H1 (cell line): ENCODE data around the gene ERMARD. TPM values are rescaled to one million over a fixed set of nuclear protein-coding genes. Genes with fewer than 3 reads are reported as not detected.
A peak's percentile ranks its signal among the peaks of the same experiment; 100 is the strongest.

Experiments
- CTCF ChIA-PET: fragments of 300-600 bp; sonication (Branson Sonifier 250); formaldehyde crosslinking; loops from one replicate; lab custom pipeline; 2021; ENCODE audit not compliant: partially characterized antibody; lab: Charles Lee
- POLR2A ChIA-PET: fragments of 300-600 bp; sonication (Branson Sonifier 250); formaldehyde crosslinking; loops from one replicate; lab custom pipeline; 2021; ENCODE audit warnings: inconsistent platforms; ENCODE audit not compliant: partially characterized antibody; lab: Charles Lee
- DNase-seq, 2 experiments: peaks; one replicate each; pipeline versions ENCODE4 v3.0.0 to v3.0.0-alpha.2; 2010 to 2022; ENCODE audit warnings: low spot score in 2 of 2, low read depth in 1 of 2, mixed read lengths in 1 of 2
- FAIRE-seq: peaks from 2 replicates; lab custom pipeline; 2011; peaks lifted over from hg19 to GRCh38; lab: Jason Lieb, UNC
- H2AFZ ChIP-seq: 2 replicates; pipeline ENCODE4 v1.8.1; 2012; ENCODE audit warnings: low read length, inconsistent platforms
- H2AK5ac ChIP-seq: 2 replicates; pipeline ENCODE4 v1.6.1; 2013; ENCODE audit warnings: low read depth, low read length
- H2BK120ac ChIP-seq: replicated peaks from 2 replicates; pipeline ENCODE3; 2013; ENCODE audit warnings: low read depth, low read length, inconsistent platforms
- H2BK12ac ChIP-seq: 2 replicates; pipeline ENCODE4 v1.6.1; 2013; ENCODE audit warnings: low read depth, low read length
- H2BK15ac ChIP-seq: 2 replicates; pipeline ENCODE4 v1.6.1; 2013; ENCODE audit warnings: low read length
- H2BK20ac ChIP-seq: 2 replicates; pipeline ENCODE4 v1.6.1; 2013; ENCODE audit warnings: low read length
- H2BK5ac ChIP-seq: 2 replicates; pipeline ENCODE4 v1.6.1; 2013; ENCODE audit warnings: low read depth, low read length
- H3K14ac ChIP-seq: 2 replicates; pipeline ENCODE4 v1.6.1; 2013; ENCODE audit warnings: inconsistent platforms; ENCODE audit not compliant: insufficient read length
- H3K18ac ChIP-seq: 2 replicates; pipeline ENCODE4 v1.6.1; 2013; ENCODE audit warnings: low read length; ENCODE audit errors: extremely low read depth
- H3K23ac ChIP-seq: 2 replicates; pipeline ENCODE4 v1.6.1; 2013; ENCODE audit warnings: inconsistent platforms; ENCODE audit not compliant: insufficient read length
- H3K23me2 ChIP-seq: 2 replicates; pipeline ENCODE4 v1.6.1; 2013; ENCODE audit warnings: low read depth, low read length
- H3K27ac ChIP-seq: 2 replicates; pipeline ENCODE4 v1.6.1; 2011; ENCODE audit warnings: low read depth, low read length, inconsistent platforms
- H3K27me3 ChIP-seq, 4 experiments: replicated peaks in 1 of 4; 1 replicate in 1 of 4; 2 replicates in 3 of 4; pipeline versions ENCODE4 v1.6.1 to v1.8.1; 2011 to 2013; ENCODE audit warnings: low read length in 3 of 4, mild to moderate bottlenecking in 3 of 4, inconsistent platforms in 2 of 4, mixed read lengths in 2 of 4, moderate library complexity in 1 of 4; ENCODE audit not compliant: control insufficient read depth in 3 of 4, insufficient read depth in 3 of 4; ENCODE audit errors: extremely low read depth in 1 of 4
- H3K36me3 ChIP-seq, 4 experiments: 2 replicates each; pipeline versions ENCODE4 v1.6.1 to v1.8.1; 2011 to 2013; ENCODE audit warnings: mild to moderate bottlenecking in 4 of 4, low read length in 3 of 4, moderate library complexity in 2 of 4, control low read depth in 1 of 4, inconsistent platforms in 1 of 4; ENCODE audit not compliant: insufficient read depth in 4 of 4, control insufficient read depth in 2 of 4
- H3K4ac ChIP-seq: replicated peaks from 2 replicates; pipeline ENCODE3; 2013; ENCODE audit warnings: low read length, low read depth, mixed read lengths, inconsistent platforms; ENCODE audit not compliant: insufficient read length
- H3K4me1 ChIP-seq, 4 experiments: replicated peaks in 1 of 4; 1 replicate in 1 of 4; 2 replicates in 3 of 4; pipeline versions ENCODE4 v1.6.1 to v1.8.1; 2011 to 2013; ENCODE audit warnings: low read length in 3 of 4, inconsistent platforms in 2 of 4, mixed read lengths in 1 of 4; ENCODE audit not compliant: insufficient read depth in 4 of 4, control insufficient read depth in 3 of 4
- H3K4me2 ChIP-seq, 2 experiments: 2 replicates each; pipeline versions ENCODE4 v1.6.1 to v1.8.1; 2011 to 2013; ENCODE audit warnings: low read depth in 2 of 2, low read length in 2 of 2, control low read depth in 1 of 2, inconsistent platforms in 1 of 2, mild to moderate bottlenecking in 1 of 2; ENCODE audit not compliant: insufficient read depth in 1 of 2
- H3K4me3 ChIP-seq, 4 experiments: fragments of 200-600, 300-600 bp in 1 of 4; sonication (generic), shearing (Covaris generic), sonication (Bioruptor Twin) in 1 of 4; 2 replicates each; pipeline versions ENCODE4 v1.5.1 to v1.8.1; 2011 to 2016; ENCODE audit warnings: low read length in 4 of 4, low read depth in 3 of 4, control low read depth in 2 of 4, inconsistent platforms in 2 of 4, mild to moderate bottlenecking in 2 of 4, mixed read lengths in 1 of 4, moderate library complexity in 1 of 4; ENCODE audit not compliant: insufficient read depth in 2 of 4; ENCODE audit errors: extremely low read depth in 1 of 4
- H3K56ac ChIP-seq: replicated peaks from 2 replicates; pipeline ENCODE3; 2013; ENCODE audit warnings: low read depth, mild to moderate bottlenecking, mixed read lengths, low read length, inconsistent platforms; ENCODE audit not compliant: insufficient read length
- H3K79me1 ChIP-seq: 2 replicates; pipeline ENCODE4 v1.6.1; 2013; ENCODE audit warnings: low read depth, low read length, control low read depth
- H3K79me2 ChIP-seq, 2 experiments: 2 replicates each; pipeline versions ENCODE4 v1.6.1 to v1.8.1; 2012 to 2013; ENCODE audit warnings: low read length in 2 of 2, mild to moderate bottlenecking in 2 of 2, inconsistent platforms in 1 of 2; ENCODE audit not compliant: insufficient read depth in 2 of 2, control insufficient read depth in 1 of 2
- H3K9ac ChIP-seq, 4 experiments: replicated peaks in 1 of 4; 1 replicate in 1 of 4; 2 replicates in 3 of 4; pipeline versions ENCODE4 v1.6.1 to v1.8.1; 2011 to 2013; ENCODE audit warnings: low read depth in 3 of 4, low read length in 3 of 4, control low read depth in 2 of 4, mild to moderate bottlenecking in 2 of 4, moderate library complexity in 2 of 4, inconsistent platforms in 1 of 4; ENCODE audit errors: extremely low read depth in 1 of 4
- H3K9me3 ChIP-seq, 2 experiments: 2 replicates each; pipeline versions ENCODE4 v1.6.1 to v1.8.1; 2012 to 2013; ENCODE audit warnings: mild to moderate bottlenecking in 2 of 2, moderate library complexity in 2 of 2, control low read depth in 1 of 2, inconsistent platforms in 1 of 2, low read depth in 1 of 2, low read length in 1 of 2, mixed read lengths in 1 of 2; ENCODE audit not compliant: insufficient read depth in 2 of 2
- H4K20me1 ChIP-seq, 2 experiments: replicated peaks in 1 of 2; 2 replicates each; pipeline versions ENCODE3 to v1.8.1; 2011 to 2013; ENCODE audit warnings: inconsistent platforms in 2 of 2, low read length in 2 of 2, mild to moderate bottlenecking in 1 of 2; ENCODE audit not compliant: insufficient read depth in 2 of 2, control insufficient read depth in 1 of 2
- H4K5ac ChIP-seq: 2 replicates; pipeline ENCODE4 v1.6.1; 2013; ENCODE audit warnings: low read length, low read depth, mixed read lengths, inconsistent platforms; ENCODE audit not compliant: insufficient read length
- H4K8ac ChIP-seq: 2 replicates; pipeline ENCODE4 v1.8.0; 2013; ENCODE audit warnings: mild to moderate bottlenecking, moderate library complexity, low read length, inconsistent platforms; ENCODE audit not compliant: insufficient read depth; ENCODE audit errors: extremely low read depth
- H4K91ac ChIP-seq: replicated peaks from 2 replicates; pipeline ENCODE3; 2013; ENCODE audit warnings: low read length, mixed read lengths, inconsistent platforms; ENCODE audit not compliant: insufficient read length
- CBX8 ChIP-seq: fragments of 300-800, 300-1000 bp; sonication (generic); IDR thresholded peaks from 2 replicates; pipeline ENCODE4 v1.7.1; 2016; ENCODE audit warnings: low read depth, low read length, borderline replicate concordance
- EP300 ChIP-seq, 2 experiments: IDR thresholded peaks; 1 replicate in 1 of 2; 2 replicates in 1 of 2; pipeline ENCODE4 v1.6.1; 2011 to 2012; ENCODE audit warnings: low read depth in 2 of 2, low read length in 2 of 2, mild to moderate bottlenecking in 2 of 2, borderline replicate concordance in 1 of 2, inconsistent platforms in 1 of 2, moderate library complexity in 1 of 2
- GABPA ChIP-seq: IDR thresholded peaks from 2 replicates; pipeline ENCODE4 v1.6.1; 2011; ENCODE audit warnings: mild to moderate bottlenecking, low read length, moderate library complexity, borderline replicate concordance; ENCODE audit not compliant: insufficient read depth
- GTF2F1 ChIP-seq: IDR thresholded peaks from 2 replicates; pipeline ENCODE4 v1.6.1; 2012; ENCODE audit warnings: low read depth, low read length, improper control_type of control experiment, borderline replicate concordance
- HDAC2 ChIP-seq, 2 experiments: fragments of 300-600 bp in 1 of 2; sonication (generic) in 1 of 2; IDR thresholded peaks; 2 replicates each; pipeline ENCODE4 v1.6.1; 2011 to 2012; ENCODE audit warnings: low read depth in 2 of 2, low read length in 2 of 2, mild to moderate bottlenecking in 2 of 2, moderate library complexity in 2 of 2, borderline replicate concordance in 1 of 2, inconsistent platforms in 1 of 2
- KDM4A ChIP-seq: IDR thresholded peaks from one replicate; pipeline ENCODE4 v1.7.1; 2012; ENCODE audit warnings: low read depth, mild to moderate bottlenecking, moderate library complexity, low read length, inconsistent platforms; ENCODE audit not compliant: severe bottlenecking
- PHF8 ChIP-seq: fragments of 200-600 bp; sonication (generic); conservative IDR thresholded peaks from 2 replicates; pipeline ENCODE4 v1.7.1; 2012; ENCODE audit warnings: low read depth, mild to moderate bottlenecking, inconsistent platforms, low read length, moderate library complexity
- POLR2A ChIP-seq, 2 experiments: IDR thresholded peaks; 1 replicate in 1 of 2; 2 replicates in 1 of 2; pipeline ENCODE4 v1.6.1; 2011; ENCODE audit warnings: low read depth in 2 of 2, low read length in 2 of 2, mild to moderate bottlenecking in 2 of 2; ENCODE audit errors: control extremely low read depth in 1 of 2
- RBBP5 ChIP-seq: IDR thresholded peaks from 2 replicates; pipeline ENCODE4 v1.7.1; 2012; ENCODE audit warnings: low read depth, mild to moderate bottlenecking, inconsistent platforms, low read length, moderate library complexity, borderline replicate concordance
- SRF ChIP-seq: IDR thresholded peaks from 2 replicates; pipeline ENCODE4 v1.6.1; 2011; ENCODE audit warnings: mild to moderate bottlenecking, low read depth, low read length, moderate library complexity
- WGBS, 2 experiments: shearing (Covaris generic) in 1 of 2; methylation state at CpG; one replicate each; pipeline versions ENCODE4 v1.1.6 to v1.1.7; 2013 to 2015; ENCODE audit warnings: low lambda C conversion rate in 2 of 2, mixed read lengths in 2 of 2, inconsistent platforms in 1 of 2, low coverage in 1 of 2, missing lambda C conversion rate in 1 of 2; ENCODE audit not compliant: insufficient replicate concordance in 2 of 2, insufficient coverage in 1 of 2, insufficient read length in 1 of 2; ENCODE audit errors: extremely low coverage in 1 of 2, missing lambda C conversion rate in 1 of 2; 5-methylcytosine and 5-hydroxymethylcytosine counted together
- polyA plus RNA-seq, 7 experiments: library from polyadenylated mRNA; depleted of rRNA in 3 of 7; stranded (reverse) in 5 of 7; unstranded in 2 of 7; fragments of >200 nt in 5 of 7; fragments of 200-250 nt in 2 of 7; gene quantifications; 1 replicate in 5 of 7; 2 replicates in 1 of 7; 4 replicates in 1 of 7; pipeline versions ENCODE4 v1.2.1 to v1.2.3, GENCODE V29; 2011 to 2013; ENCODE audit warnings: missing spikeins in 2 of 7, mixed read lengths in 2 of 7
- total RNA-seq: library from RNA; stranded (reverse); fragmentation: NEBNext Ultra II Directional; extraction: Animal tissue kit (Norgen Biotek cat#: 25700); gene quantifications from 2 replicates; pipeline ENCODE4 v1.2.1, GENCODE V29; 2021

Gene ERMARD
- total and polyA plus RNA-seq, 2 of the 8 experiments (the other 6 are each of a cell fraction or from before 2014, with no cell fraction given) = 12.2 to 25.6 TPM

DNA sequence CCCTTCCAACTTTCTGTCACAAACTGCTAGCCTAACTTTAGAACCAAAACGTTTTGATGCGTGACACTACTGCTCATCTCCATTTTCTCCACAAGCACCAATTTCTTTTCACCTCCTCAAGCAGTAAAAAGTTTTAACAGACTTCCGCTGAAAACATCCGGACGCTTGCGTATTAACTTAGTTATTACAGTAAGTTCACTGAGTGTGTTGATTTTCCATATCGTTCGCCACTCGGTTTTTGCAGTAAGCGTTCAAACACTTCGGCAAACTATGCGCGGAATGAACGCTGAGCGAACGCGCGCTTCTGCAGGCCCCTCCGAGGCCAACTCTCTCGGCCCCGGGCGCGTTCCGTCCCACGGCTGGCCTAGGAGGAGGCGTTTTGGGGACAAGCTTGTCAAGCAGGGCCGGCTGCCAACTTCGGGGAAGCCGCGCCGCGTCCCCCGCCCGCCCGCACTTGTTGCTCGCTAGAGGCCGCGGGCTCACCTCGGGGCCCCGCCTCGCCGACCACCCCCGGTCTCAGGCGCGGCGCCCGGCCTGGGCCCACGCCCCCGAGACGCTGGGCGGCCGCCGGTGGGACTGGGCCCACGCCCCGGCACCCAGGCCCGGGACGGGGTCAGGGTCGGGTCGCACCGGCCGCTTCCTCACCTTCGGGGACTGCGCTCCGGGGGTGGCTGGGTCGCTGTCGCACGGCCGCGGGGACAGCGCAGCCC is 28.1 kb upstream of the ERMARD start:
- Histone ChIP-seq H4K5ac (no peak overlapping the region), H3K79me1 (peaks cover 3% of the 10 kb centered on the region; the same call in 1 of the 2 replicates), H3K9me3 (no peaks in the 10 kb centered on the region), H3K36me3 (peaks cover 0 to 8% (median 0%) of the 10 kb centered on the region in 4 experiments; a peak in 1 of 8 replicates), H3K79me2 (peaks cover 0 to 49% of the 10 kb centered on the region in 2 experiments; a peak in 2 of 4 replicates), H3K9ac (peak overlapping the region; percentile 26 to 81 (median 60)), H2BK120ac (no peak overlapping the region), H3K27ac (no peak overlapping the region), H3K4ac (no peak overlapping the region), H3K23me2 (peaks cover 15% of the 10 kb centered on the region), H3K56ac (no peak overlapping the region), H3K4me1 (peaks cover 0 to 9% (median 4%) of the 10 kb centered on the region in 4 experiments; a peak in 5 of 7 replicates), H4K91ac (no peak overlapping the region), H3K27me3 (peaks cover 0 to 2% (median under 1%) of the 10 kb centered on the region in 4 experiments; a peak in 1 of 7 replicates), H3K4me3 (peak overlapping the region; percentile 76 to 78 (median 76)), H2BK12ac (no peak overlapping the region), H3K23ac (no peak overlapping the region), H3K14ac (no peak overlapping the region), H4K8ac (no peak overlapping the region; the same call in none of the 2 replicates), H2AK5ac (no peak overlapping the region), H3K18ac (no peak overlapping the region), H3K4me2 (peak overlapping the region; percentile 92 to 97), H2BK15ac (no peak overlapping the region), H2AFZ (no peak overlapping the region), H4K20me1 (peaks cover 1 to 13% of the 10 kb centered on the region in 2 experiments), H2BK20ac (no peak overlapping the region), H2BK5ac (no peak overlapping the region)
- WGBS, 2 experiments = 2% methylated on average over 26 of the region's 70 CpGs; no CpG with 5 or more reads in 1 of the 2 experiments
- TF ChIP-seq CBX8 = no peak
- TF ChIP-seq GTF2F1 = no peak
- TF ChIP-seq PHF8 = peak; percentile 21; the same call in 1 of the 2 replicates
- TF ChIP-seq RBBP5 = 0 out of 2 replicates have a peak, but pooled peaks have one; percentile 27
- TF ChIP-seq POLR2A (IDR thresholded peaks at IDR 0.05; ENCODE audit: control extremely low read depth in 1 of 2, low read depth in 2 of 2, low read length in 2 of 2) = 0 out of 3 replicates have a peak, but pooled peaks of 1 of the 2 experiments have one; percentile 12
- TF ChIP-seq KDM4A = peak; percentile 53
- TF ChIP-seq EP300 (IDR thresholded peaks at IDR 0.05; ENCODE audit: borderline replicate concordance in 1 of 2, low read depth in 2 of 2, low read length in 2 of 2) = no peak
- 0 out of 4 replicates have a peak, but pooled peaks of 1 of the 2 experiments have one; percentile 75 for TF ChIP-seq HDAC2 (IDR thresholded peaks at IDR 0.05; ENCODE audit: borderline replicate concordance in 1 of 2, low read depth in 2 of 2, low read length in 2 of 2)
- TF ChIP-seq GABPA = no peak
- no peak for TF ChIP-seq SRF
- ChIA-PET CTCF (interaction anchor here (0.7 to 1.5 kb wide), 3 partner anchors 13 to 726 kb away, joined by 3 to 6 read pairs (median 3); no protein-coding TSS in a partner anchor), POLR2A (interaction anchor here (0.6 to 5.9 kb wide), 12 partner anchors 11 to 1043 kb away, joined by 3 to 58 read pairs (median 4); partner anchors contain the start of genes C6orf120, DYNLT2, ERMARD and WDR27)
- DNase-seq (peak in 1 of 2 experiments; percentile 71), FAIRE-seq (no peak)
